RWPE1 (cell line): ENCODE measurements around the gene QKI.

Experiments
- CTCF ChIA-PET: fragments of 350-600 bp; sonication (Branson Sonifier 250); formaldehyde crosslinking; extraction: SDS; loops from one replicate; lab custom pipeline; 2021; lab: Yijun Ruan, JAX
- POLR2A ChIA-PET: fragments of 400-600 bp; formaldehyde crosslinking; extraction: SDS; loops from one replicate; lab custom pipeline; 2020; ENCODE audit warnings: antibody characterized with exemption; ENCODE audit not compliant: low non-redundant PET; lab: Yijun Ruan, JAX
- DNase-seq: peaks from one replicate; pipeline ENCODE4 v3.0.0; 2012; ENCODE audit warnings: low spot score
- H3K27ac ChIP-seq: fragments of 450-650 bp; 2 replicates; pipeline ENCODE4 v1.5.1; 2017
- TF ChIP-seq, protein P1 (sequence below): fragments of 450-650 bp; conservative IDR thresholded peaks from 2 replicates; pipeline ENCODE4 v1.5.1; 2017; ENCODE audit warnings: low read depth, mild to moderate bottlenecking

The QKI gene

DNA sequence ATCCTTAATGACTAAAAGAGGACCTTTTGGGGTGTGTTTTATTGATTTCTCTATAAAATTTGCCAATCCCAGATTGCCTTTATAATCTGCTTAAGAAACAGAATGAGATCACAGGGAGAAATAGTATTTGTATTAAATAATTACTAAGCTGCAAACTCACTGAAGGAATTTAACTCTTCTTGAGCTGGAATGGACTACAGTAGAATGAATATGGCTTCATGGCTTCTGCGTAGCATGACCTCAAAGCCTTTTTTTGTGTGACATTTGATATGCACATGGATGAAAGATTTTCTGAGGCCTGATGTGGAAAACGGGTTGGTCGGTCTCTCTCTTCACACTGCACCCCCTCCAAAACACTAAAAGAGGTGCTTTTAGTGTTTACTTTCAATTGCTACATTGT, 115.9 kb downstream of the QKI start:
- TF ChIP-seq, protein P1, sequence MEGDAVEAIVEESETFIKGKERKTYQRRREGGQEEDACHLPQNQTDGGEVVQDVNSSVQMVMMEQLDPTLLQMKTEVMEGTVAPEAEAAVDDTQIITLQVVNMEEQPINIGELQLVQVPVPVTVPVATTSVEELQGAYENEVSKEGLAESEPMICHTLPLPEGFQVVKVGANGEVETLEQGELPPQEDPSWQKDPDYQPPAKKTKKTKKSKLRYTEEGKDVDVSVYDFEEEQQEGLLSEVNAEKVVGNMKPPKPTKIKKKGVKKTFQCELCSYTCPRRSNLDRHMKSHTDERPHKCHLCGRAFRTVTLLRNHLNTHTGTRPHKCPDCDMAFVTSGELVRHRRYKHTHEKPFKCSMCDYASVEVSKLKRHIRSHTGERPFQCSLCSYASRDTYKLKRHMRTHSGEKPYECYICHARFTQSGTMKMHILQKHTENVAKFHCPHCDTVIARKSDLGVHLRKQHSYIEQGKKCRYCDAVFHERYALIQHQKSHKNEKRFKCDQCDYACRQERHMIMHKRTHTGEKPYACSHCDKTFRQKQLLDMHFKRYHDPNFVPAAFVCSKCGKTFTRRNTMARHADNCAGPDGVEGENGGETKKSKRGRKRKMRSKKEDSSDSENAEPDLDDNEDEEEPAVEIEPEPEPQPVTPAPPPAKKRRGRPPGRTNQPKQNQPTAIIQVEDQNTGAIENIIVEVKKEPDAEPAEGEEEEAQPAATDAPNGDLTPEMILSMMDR, result no peak
- ChIA-PET CTCF (no interaction called here), POLR2A (no interaction called here)
- no peak for DNase-seq
- H3K27ac ChIP-seq, result no peak overlapping the region

DNA sequence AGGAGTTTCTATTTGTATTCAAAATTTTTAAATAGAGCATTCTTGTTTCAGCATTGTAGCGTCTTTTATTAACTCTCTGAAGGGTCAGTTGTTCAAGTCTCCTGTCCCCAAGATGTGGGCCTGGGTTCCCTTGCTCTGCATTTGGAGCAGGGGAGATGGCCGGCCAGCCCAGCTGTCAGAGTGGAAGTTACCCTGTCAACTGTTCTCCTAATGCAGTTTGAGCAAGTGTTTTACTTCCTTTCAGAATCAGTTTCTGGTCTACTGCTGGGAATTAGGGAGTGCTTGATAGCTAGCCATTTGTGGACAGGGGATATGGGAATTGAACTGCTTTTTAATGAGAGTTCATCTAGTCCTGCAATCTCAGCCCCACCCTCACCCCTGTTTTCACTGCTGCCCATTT, 116.6 kb downstream of the QKI start:
- no peak for DNase-seq
- POLR2A ChIA-PET, result no interaction called here
- CTCF ChIA-PET, result no interaction called here
- H3K27ac ChIP-seq, result no peak overlapping the region; the same call in 1 of the 2 replicates
- TF ChIP-seq, protein P1, result no peak

DNA sequence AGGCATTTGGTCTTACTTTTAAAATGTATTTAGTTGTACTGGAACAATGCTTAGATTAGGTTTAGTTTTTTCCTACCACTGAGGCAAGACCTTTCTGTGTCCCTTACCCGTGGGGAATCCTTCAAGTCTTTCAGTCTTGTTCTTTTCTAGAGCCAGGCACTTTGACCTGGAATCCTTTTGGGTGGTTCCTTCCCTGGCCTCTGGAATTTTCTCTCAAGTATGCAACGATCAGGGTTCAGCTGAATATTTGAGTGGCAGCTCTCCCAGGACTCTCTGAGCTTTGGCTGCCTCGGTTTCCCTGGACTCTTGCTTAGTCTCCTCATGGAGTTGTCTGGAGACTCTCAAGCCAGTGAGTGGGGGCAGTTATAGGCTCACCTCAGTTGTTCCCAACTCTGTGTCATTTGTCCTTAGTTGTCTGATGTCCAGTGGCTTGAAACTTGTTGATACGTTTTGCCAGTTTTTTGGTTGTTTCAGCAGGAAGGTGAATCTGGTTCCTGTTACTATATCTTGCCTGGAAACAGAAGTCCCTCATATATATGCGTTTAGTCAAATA, 118.1 kb downstream of the QKI start:
- POLR2A ChIA-PET, result no interaction called here
- CTCF ChIA-PET, result interaction anchor here (0.7 kb wide), 1 partner anchor 200 kb away, joined by 3 read pairs; no protein-coding TSS in a partner anchor
- TF ChIP-seq, protein P1, result no peak
- DNase-seq, result no peak
- H3K27ac ChIP-seq, result peak overlapping the region; percentile 31; the same call in 1 of the 2 replicates

DNA sequence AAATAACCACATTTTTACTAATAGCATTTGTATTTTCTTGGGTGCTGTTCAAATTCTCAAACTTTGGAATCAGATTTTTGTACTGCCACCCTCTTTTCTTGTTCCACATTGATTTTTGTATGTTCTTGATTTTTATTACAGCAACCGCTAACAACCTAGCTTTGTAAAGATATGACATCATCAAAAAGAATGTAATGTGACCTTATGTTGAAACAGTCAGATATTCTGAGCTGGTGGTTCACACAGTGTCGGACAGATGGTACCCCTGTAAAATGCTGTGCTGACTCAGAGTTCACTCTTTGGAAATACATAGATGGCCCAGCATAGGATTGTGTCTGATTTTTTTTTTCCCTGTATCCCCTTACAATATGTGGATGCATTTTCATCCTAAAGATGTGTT, 118.9 kb downstream of the QKI start:
- CTCF ChIA-PET, result no interaction called here
- TF ChIP-seq, protein P1, result no peak
- POLR2A ChIA-PET, result no interaction called here
- DNase-seq, result peak; percentile 66
- no peak overlapping the region for H3K27ac ChIP-seq

DNA sequence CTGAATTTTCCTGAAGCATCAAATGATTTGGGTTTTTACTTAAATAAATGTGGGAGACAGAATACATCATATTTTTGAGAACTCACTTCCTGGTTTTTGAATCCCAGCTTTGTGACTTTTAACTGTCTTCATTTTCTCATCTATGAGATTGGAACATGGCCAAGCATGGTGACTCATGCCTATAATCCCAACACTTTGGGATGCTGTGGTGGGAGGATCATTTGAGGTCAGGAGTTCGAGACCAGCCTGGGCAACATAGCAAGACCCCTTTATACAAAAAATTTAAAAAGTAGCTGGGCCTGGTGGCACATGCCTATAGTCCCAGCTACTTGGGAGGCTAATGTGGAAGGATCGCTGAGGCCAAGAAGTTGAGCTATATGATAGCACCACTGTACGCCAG, 122.3 kb downstream of the QKI start:
- TF ChIP-seq, protein P1, result no peak
- DNase-seq, result no peak
- ChIA-PET CTCF (no interaction called here), POLR2A (no interaction called here)
- H3K27ac ChIP-seq, result no peak overlapping the region

DNA sequence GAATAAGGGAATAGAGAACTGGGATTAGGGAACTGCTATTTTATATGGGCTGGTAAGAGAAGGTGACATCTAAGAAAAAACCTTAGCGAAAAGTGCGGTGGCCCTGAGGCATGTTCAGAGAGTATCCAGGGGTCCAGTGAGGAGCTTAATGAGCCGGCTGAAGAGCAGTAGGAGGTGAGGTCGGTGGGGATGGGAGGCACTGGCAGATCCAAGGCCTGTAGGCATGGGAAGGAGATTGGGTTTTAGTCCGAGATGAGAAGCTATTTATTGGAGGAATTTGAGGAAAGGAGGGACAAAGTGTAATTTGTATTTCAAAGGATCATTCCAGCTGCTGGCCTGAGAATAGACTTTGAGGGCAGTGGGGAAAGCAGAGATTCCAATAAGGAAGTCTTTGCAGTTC, 123.8 kb downstream of the QKI start:
- TF ChIP-seq, protein P1, result no peak
- ChIA-PET CTCF (no interaction called here), POLR2A (no interaction called here)
- H3K27ac ChIP-seq, result no peak overlapping the region
- no peak for DNase-seq
